GM12875 (cell line): ENCODE measurements around the gene HPCAL1.
"Not testable (repeated sequence)": the region's sequence is repeated elsewhere in the genome, so short reads cannot be mapped to it uniquely, and the experiment has no call there.

ENCODE experiments used
- H3K4me3 ChIP-seq: one replicate; pipeline ENCODE4 v1.5.1; 2011; ENCODE audit warnings: low read depth, low read length, control low read depth
- TF ChIP-seq, protein P1 (sequence below): IDR thresholded peaks from 2 replicates; pipeline ENCODE4 v1.5.1; 2011; ENCODE audit warnings: low read depth, mild to moderate bottlenecking, control low read depth, inconsistent platforms, low read length, moderate library complexity, borderline replicate concordance; ENCODE audit not compliant: insufficient read depth

The HPCAL1 gene

DNA sequence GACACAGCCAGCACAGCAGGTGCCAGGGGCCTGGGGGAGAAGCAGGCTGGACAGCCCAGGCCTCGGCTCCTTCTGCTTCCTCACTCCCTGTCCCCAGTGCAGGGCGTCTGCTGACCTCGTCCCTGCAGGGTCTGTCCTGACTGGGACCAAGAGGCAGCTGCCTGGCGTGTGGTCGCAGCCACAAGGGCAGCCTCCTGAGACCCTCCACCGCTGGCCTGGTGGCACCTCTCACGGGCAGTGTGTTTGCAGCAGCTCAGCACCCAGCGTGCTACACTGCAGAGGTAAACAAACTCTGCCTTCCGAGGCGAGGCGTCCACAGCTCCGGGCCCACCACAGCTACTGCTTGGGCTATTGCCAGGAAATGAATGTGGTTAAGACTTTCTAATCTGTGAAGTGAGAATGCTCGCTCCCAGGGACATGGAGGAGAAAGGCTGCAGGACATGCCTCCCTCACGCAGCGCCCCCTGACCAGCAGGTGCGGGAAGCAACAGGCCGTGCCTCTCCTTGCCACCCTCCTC, 46.1 kb upstream of the HPCAL1 start:
- H3K4me3 ChIP-seq: no peak overlapping the region
- TF ChIP-seq, protein P1, sequence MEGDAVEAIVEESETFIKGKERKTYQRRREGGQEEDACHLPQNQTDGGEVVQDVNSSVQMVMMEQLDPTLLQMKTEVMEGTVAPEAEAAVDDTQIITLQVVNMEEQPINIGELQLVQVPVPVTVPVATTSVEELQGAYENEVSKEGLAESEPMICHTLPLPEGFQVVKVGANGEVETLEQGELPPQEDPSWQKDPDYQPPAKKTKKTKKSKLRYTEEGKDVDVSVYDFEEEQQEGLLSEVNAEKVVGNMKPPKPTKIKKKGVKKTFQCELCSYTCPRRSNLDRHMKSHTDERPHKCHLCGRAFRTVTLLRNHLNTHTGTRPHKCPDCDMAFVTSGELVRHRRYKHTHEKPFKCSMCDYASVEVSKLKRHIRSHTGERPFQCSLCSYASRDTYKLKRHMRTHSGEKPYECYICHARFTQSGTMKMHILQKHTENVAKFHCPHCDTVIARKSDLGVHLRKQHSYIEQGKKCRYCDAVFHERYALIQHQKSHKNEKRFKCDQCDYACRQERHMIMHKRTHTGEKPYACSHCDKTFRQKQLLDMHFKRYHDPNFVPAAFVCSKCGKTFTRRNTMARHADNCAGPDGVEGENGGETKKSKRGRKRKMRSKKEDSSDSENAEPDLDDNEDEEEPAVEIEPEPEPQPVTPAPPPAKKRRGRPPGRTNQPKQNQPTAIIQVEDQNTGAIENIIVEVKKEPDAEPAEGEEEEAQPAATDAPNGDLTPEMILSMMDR: no peak

- TF ChIP-seq, protein P1: no peak
- H3K4me3 ChIP-seq: no peak overlapping the region
Observed at GRCh38 chr2:10257036-10257435, 45.7 kb upstream of the HPCAL1 start.

- H3K4me3 ChIP-seq: no peak overlapping the region
- TF ChIP-seq, protein P1: no peak
Observed at GRCh38 chr2:10257500-10258147, 45.1 kb upstream of the HPCAL1 start.

- TF ChIP-seq, protein P1: no peak
- H3K4me3 ChIP-seq: no peak overlapping the region
Observed at GRCh38 chr2:10258326-10258725, 44.4 kb upstream of the HPCAL1 start.

- H3K4me3 ChIP-seq: no peak overlapping the region
- TF ChIP-seq, protein P1: no peak
Observed at GRCh38 chr2:10258726-10259125, 44.0 kb upstream of the HPCAL1 start.

- TF ChIP-seq, protein P1: no peak
- H3K4me3 ChIP-seq: no peak overlapping the region
Observed at GRCh38 chr2:10260130-10260529, 42.6 kb upstream of the HPCAL1 start.

DNA sequence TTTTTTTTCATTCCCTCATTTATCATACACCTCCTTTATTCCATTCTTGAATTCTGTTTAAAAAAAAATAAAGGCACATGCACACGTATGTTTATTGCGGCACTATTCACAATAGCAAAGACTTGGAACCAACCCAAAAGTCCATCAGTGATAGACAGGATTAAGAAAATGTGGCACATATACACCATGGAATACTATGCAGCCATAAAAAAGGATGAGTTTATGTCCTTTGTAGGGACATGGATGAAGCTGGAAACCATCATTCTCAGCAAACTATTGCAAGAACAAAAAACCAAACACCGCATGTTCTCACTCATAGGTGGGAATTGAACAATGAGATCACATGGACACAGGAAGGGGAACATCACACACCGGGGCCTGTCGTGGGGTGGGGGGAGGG, 39.2 kb upstream of the HPCAL1 start:
- not testable (repeated sequence) for H3K4me3 ChIP-seq
